Measurements from ENCODE around the gene TAF5. TPM values are rescaled to one million over a fixed set of nuclear protein-coding genes. Genes with fewer than 3 reads are reported as not detected.

Gene TAF5
- 3.2 TPM for polyA plus RNA-seq (2013)

DNA sequence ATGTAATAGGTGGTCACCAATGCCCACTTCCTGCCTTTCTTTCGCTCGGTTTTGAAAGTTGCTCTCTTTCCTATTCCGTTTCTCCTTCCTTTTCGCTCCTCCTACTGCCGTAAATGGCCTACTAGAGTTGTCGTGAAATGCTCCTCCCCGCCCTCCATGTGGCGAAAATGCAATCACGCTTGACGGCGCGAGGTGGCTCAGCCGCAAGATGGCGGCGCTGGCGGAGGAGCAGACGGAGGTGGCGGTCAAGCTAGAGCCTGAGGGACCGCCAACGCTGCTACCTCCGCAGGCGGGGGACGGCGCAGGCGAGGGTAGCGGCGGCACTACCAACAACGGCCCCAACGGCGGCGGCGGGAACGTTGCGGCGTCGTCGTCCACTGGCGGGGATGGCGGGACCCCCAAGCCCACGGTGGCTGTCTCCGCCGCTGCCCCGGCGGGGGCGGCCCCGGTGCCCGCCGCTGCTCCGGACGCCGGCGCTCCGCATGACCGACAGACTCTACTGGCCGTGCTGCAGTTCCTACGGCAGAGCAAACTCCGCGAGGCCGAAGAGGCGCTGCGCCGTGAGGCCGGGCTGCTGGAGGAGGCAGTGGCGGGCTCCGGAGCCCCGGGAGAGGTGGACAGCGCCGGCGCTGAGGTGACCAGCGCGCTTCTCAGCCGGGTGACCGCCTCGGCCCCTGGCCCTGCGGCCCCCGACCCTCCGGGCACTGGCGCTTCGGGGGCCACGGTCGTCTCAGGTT is at the start of gene TAF5:
Gene TAF5, plus strand, starts transcription at position 195 of the 737 bp plus-strand sequence. Its CDS starts 14 bp downstream, at position 209.
- ChIA-PET POLR2A (interaction anchor here (0.6 to 1.5 kb wide), 5 partner anchors 15 to 137 kb away, joined by 3 to 4 read pairs (median 3); partner anchors contain the start of genes ATP5MK, PCGF6 and PDCD11), CTCF (interaction anchor here (1.0 kb wide), 2 partner anchors 9 to 63 kb away, joined by 3 read pairs; no protein-coding TSS in a partner anchor)
- Histone ChIP-seq H3K4me1 (ENCODE audit: control extremely low read depth in 1 of 4, control insufficient read depth in 4 of 4, insufficient read depth in 4 of 4, low read length in 3 of 4) (peaks cover 2 to 19% (median 7%) of the 10 kb centered on the region in 4 experiments), H3K9me3 (ENCODE audit: control extremely low read depth in 1 of 5, control insufficient read depth in 4 of 5, insufficient read depth in 2 of 5, low read depth in 1 of 5, low read length in 4 of 5) (no peaks in the 10 kb centered on the region), H3K36me3 (ENCODE audit: control insufficient read depth in 4 of 4, insufficient read depth in 4 of 4, low read length in 3 of 4) (peaks cover 0 to 2% (median under 1%) of the 10 kb centered on the region in 4 experiments), H3K27ac (ENCODE audit: insufficient read depth in 1 of 2, low read depth in 1 of 2, low read length in 2 of 2, poor library complexity in 1 of 2, severe bottlenecking in 2 of 2) (peak within 1 kb of the TSS; percentile 40 to 73), H3K4me3 (ENCODE audit: control insufficient read depth in 1 of 7, extremely low read depth in 1 of 7, insufficient read depth in 4 of 7, low read depth in 2 of 7, low read length in 6 of 7) (peak within 1 kb of the TSS; percentile 55 to 98 (median 87)), H3K27me3 (replicated peaks in 2 of 5; ENCODE audit: control insufficient read depth in 4 of 5, insufficient read depth in 5 of 5, low read length in 4 of 5) (no peaks in the 10 kb centered on the region)
- 0% methylated on average over 71 of the region's 81 CpGs for WGBS (ENCODE audit: insufficient coverage)
- peak; percentile 96 to 97 (median 97) for DNase-seq

DNA sequence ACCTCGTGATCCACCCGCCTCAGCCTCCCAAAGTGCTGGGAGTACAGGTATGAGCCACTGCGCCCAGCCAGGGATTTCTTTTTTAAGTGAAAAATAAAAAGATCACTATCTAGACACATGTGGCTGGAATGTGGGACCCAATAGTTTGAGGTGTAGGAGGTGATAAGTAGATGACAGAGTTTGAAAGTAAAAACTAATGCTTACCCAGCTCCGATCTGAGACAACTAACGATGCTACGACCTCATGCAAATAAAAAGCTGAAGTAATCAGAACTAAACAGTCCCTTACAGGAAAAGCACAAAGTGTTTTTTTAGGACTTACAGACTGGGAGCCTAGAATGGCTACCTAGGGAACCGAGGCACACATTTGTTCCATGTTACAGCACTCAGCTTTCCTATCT is 39.9 kb upstream of the TAF5 start:
- no peak for DNase-seq
- no peaks in the 10 kb centered on the region for H3K27me3 ChIP-seq (replicated peaks in 2 of 5; ENCODE audit: control insufficient read depth in 4 of 5, insufficient read depth in 5 of 5, low read length in 4 of 5)
- ChIA-PET CTCF (no interaction called here), POLR2A (no interaction called here)
- no peaks in the 10 kb centered on the region for H3K4me1 ChIP-seq (ENCODE audit: control extremely low read depth in 1 of 4, control insufficient read depth in 4 of 4, insufficient read depth in 4 of 4, low read length in 3 of 4)
- no peak overlapping the region for H3K27ac ChIP-seq (ENCODE audit: insufficient read depth in 1 of 2, low read depth in 1 of 2, low read length in 2 of 2, poor library complexity in 1 of 2, severe bottlenecking in 2 of 2)
- H3K9me3 ChIP-seq (ENCODE audit: control extremely low read depth in 1 of 5, control insufficient read depth in 4 of 5, insufficient read depth in 2 of 5, low read depth in 1 of 5, low read length in 4 of 5): no peaks in the 10 kb centered on the region
- WGBS (ENCODE audit: insufficient coverage): 100% methylated on average over 3 of the region's 7 CpGs
- H3K36me3 ChIP-seq (ENCODE audit: control insufficient read depth in 4 of 4, insufficient read depth in 4 of 4, low read length in 3 of 4): peaks cover 0 to 47% (median 26%) of the 10 kb centered on the region in 4 experiments
- no peak overlapping the region for H3K4me3 ChIP-seq (ENCODE audit: control insufficient read depth in 1 of 7, extremely low read depth in 1 of 7, insufficient read depth in 4 of 7, low read depth in 2 of 7, low read length in 6 of 7)

DNA sequence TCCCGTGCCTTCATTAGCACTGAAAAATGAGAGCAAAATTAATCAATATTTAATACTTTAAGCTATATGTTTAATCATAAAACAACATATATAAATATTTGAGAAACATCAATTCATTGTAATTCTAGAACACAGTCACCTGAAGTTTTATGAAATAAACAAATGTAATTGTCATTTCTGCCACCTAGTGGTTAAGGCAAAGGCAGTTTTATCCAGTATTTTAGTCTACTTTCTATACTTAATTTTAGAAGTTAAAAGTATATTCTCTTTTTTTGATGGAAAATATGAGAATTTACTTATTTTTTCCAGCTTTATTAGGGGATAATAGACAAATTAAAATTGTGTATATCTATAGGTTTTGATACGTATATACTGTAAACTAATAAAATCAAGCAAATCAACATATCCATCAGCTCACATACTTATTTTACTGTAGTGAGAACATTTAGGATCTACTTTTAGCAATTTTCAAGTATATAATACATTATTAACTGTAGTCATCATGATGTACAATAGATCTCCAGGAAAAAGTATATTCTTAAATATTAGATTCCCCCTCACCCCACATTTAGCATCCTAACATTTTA is 33.7 kb upstream of the TAF5 start:
- H3K27me3 ChIP-seq (replicated peaks in 2 of 5; ENCODE audit: control insufficient read depth in 4 of 5, insufficient read depth in 5 of 5, low read length in 4 of 5): no peaks in the 10 kb centered on the region
- H3K27ac ChIP-seq (ENCODE audit: insufficient read depth in 1 of 2, low read depth in 1 of 2, low read length in 2 of 2, poor library complexity in 1 of 2, severe bottlenecking in 2 of 2): no peak overlapping the region
- peaks cover 6 to 35% (median 20%) of the 10 kb centered on the region in 4 experiments for H3K36me3 ChIP-seq (ENCODE audit: control insufficient read depth in 4 of 4, insufficient read depth in 4 of 4, low read length in 3 of 4)
- H3K4me1 ChIP-seq (ENCODE audit: control extremely low read depth in 1 of 4, control insufficient read depth in 4 of 4, insufficient read depth in 4 of 4, low read length in 3 of 4): no peaks in the 10 kb centered on the region
- WGBS (ENCODE audit: insufficient coverage): no CpG with 5 or more reads among the region's 2 CpGs
- peak; percentile 26 to 61 (median 48) for DNase-seq
- ChIA-PET CTCF (interaction anchor here (0.6 to 3.7 kb wide), 13 partner anchors 8 to 523 kb away, joined by 3 to 23 read pairs (median 4); partner anchors contain the start of genes CYP17A1 and PCGF6), POLR2A (interaction anchor here (0.6 kb wide), 1 partner anchor 144 kb away, joined by 5 read pairs; no protein-coding TSS in a partner anchor)
- no peaks in the 10 kb centered on the region for H3K9me3 ChIP-seq (ENCODE audit: control extremely low read depth in 1 of 5, control insufficient read depth in 4 of 5, insufficient read depth in 2 of 5, low read depth in 1 of 5, low read length in 4 of 5)
- no peak overlapping the region for H3K4me3 ChIP-seq (ENCODE audit: control insufficient read depth in 1 of 7, extremely low read depth in 1 of 7, insufficient read depth in 4 of 7, low read depth in 2 of 7, low read length in 6 of 7)

DNA sequence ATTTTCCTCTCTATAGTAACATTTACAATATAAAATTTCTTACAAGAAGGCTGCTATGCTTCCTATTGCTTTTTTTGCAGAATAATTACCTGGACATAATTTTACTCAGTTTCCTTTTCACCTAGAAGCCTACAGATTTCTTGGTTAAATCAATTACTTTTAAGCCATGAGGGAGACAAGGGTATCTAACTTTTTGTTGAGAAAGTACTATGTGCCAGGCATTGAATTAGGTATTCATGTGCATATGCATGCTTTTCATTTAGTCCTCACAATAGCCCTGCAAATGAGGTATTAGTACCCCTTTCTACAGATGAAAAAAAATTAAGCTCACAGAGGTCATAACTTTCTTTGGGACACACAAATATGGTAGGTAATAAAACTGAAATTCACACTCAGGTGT is 33.2 kb upstream of the TAF5 start:
- POLR2A ChIA-PET: interaction anchor here (0.6 kb wide), 1 partner anchor 145 kb away, joined by 5 read pairs; no protein-coding TSS in a partner anchor
- H3K36me3 ChIP-seq (ENCODE audit: control insufficient read depth in 4 of 4, insufficient read depth in 4 of 4, low read length in 3 of 4): peaks cover 6 to 40% (median 23%) of the 10 kb centered on the region in 4 experiments
- CTCF ChIA-PET: interaction anchor here (1.1 to 3.7 kb wide), 11 partner anchors 9 to 499 kb away, joined by 3 to 23 read pairs (median 4); partner anchors contain the start of genes CYP17A1 and PCGF6
- no peaks in the 10 kb centered on the region for H3K27me3 ChIP-seq (replicated peaks in 2 of 5; ENCODE audit: control insufficient read depth in 4 of 5, insufficient read depth in 5 of 5, low read length in 4 of 5)
- DNase-seq: no peak
- no peaks in the 10 kb centered on the region for H3K4me1 ChIP-seq (ENCODE audit: control extremely low read depth in 1 of 4, control insufficient read depth in 4 of 4, insufficient read depth in 4 of 4, low read length in 3 of 4)
- no peak overlapping the region for H3K27ac ChIP-seq (ENCODE audit: insufficient read depth in 1 of 2, low read depth in 1 of 2, low read length in 2 of 2, poor library complexity in 1 of 2, severe bottlenecking in 2 of 2)
- H3K9me3 ChIP-seq (ENCODE audit: control extremely low read depth in 1 of 5, control insufficient read depth in 4 of 5, insufficient read depth in 2 of 5, low read depth in 1 of 5, low read length in 4 of 5): no peaks in the 10 kb centered on the region
- no peak overlapping the region for H3K4me3 ChIP-seq (ENCODE audit: control insufficient read depth in 1 of 7, extremely low read depth in 1 of 7, insufficient read depth in 4 of 7, low read depth in 2 of 7, low read length in 6 of 7)

DNA sequence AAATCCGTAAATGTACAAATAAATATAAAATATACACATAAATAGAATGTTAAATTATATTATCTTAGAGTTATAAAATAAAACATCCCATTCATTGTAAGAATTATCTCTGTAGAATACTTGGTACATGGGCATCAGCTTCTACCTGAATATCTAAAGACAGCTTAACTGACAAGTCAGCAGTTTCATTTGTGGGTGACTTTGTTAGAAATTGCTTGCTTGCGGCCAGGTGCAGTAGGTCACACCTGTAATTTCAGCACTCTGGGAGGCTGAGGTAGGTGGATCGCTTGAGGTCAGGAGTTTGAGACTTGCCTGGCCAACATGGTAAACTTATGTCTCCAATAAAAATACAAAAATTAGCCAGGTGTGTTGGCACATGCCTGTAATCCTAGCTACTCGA is 31.4 kb upstream of the TAF5 start:
- Histone ChIP-seq H3K27ac (ENCODE audit: insufficient read depth in 1 of 2, low read depth in 1 of 2, low read length in 2 of 2, poor library complexity in 1 of 2, severe bottlenecking in 2 of 2) (no peak overlapping the region), H3K36me3 (ENCODE audit: control insufficient read depth in 4 of 4, insufficient read depth in 4 of 4, low read length in 3 of 4) (peaks cover 6 to 38% (median 20%) of the 10 kb centered on the region in 4 experiments), H3K4me1 (ENCODE audit: control extremely low read depth in 1 of 4, control insufficient read depth in 4 of 4, insufficient read depth in 4 of 4, low read length in 3 of 4) (no peaks in the 10 kb centered on the region), H3K27me3 (replicated peaks in 2 of 5; ENCODE audit: control insufficient read depth in 4 of 5, insufficient read depth in 5 of 5, low read length in 4 of 5) (no peaks in the 10 kb centered on the region), H3K4me3 (ENCODE audit: control insufficient read depth in 1 of 7, extremely low read depth in 1 of 7, insufficient read depth in 4 of 7, low read depth in 2 of 7, low read length in 6 of 7) (no peak overlapping the region), H3K9me3 (ENCODE audit: control extremely low read depth in 1 of 5, control insufficient read depth in 4 of 5, insufficient read depth in 2 of 5, low read depth in 1 of 5, low read length in 4 of 5) (no peaks in the 10 kb centered on the region)
- POLR2A ChIA-PET: no interaction called here
- DNase-seq: no peak
- WGBS (ENCODE audit: insufficient coverage): no CpG with 5 or more reads among the region's 4 CpGs
- CTCF ChIA-PET: interaction anchor here (1.1 to 3.7 kb wide), 3 partner anchors 15 to 500 kb away, joined by 3 to 23 read pairs (median 3); partner anchors contain the start of gene CYP17A1

DNA sequence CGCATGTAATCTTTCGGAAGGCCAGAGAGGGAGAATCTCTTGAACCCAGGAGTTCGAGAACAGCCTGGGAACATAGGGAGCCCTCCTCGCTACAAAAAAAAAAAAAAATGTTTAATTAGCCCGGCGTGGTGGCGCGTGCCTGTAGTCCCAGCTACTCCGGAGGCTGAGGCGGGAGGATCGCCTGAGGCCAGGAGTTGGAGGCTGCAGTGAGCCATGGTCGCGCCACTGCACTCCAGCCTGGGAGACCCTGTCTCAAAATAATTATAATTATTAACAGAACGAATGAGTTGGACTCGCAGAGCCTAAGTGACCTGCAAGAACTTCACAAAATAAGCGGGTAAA is 17.6 kb upstream of the TAF5 start:
- CTCF ChIA-PET: interaction anchor here (0.6 to 1.8 kb wide), 2 partner anchors 16 to 106 kb away, joined by 3 to 6 read pairs; no protein-coding TSS in a partner anchor
- 59% methylated on average over 10 of the region's 16 CpGs for WGBS (ENCODE audit: insufficient coverage)
- peak overlapping the region; percentile 54 to 66 for H3K27ac ChIP-seq (ENCODE audit: insufficient read depth in 1 of 2, low read depth in 1 of 2, low read length in 2 of 2, poor library complexity in 1 of 2, severe bottlenecking in 2 of 2)

More for the DNA sequence above, 17.6 kb upstream of the TAF5 start:
- Histone ChIP-seq H3K9me3 (ENCODE audit: control extremely low read depth in 1 of 5, control insufficient read depth in 4 of 5, insufficient read depth in 2 of 5, low read depth in 1 of 5, low read length in 4 of 5) (no peaks in the 10 kb centered on the region), H3K4me3 (ENCODE audit: control insufficient read depth in 1 of 7, extremely low read depth in 1 of 7, insufficient read depth in 4 of 7, low read depth in 2 of 7, low read length in 6 of 7) (peak overlapping the region; percentile 64 to 84 (median 77)), H3K36me3 (ENCODE audit: control insufficient read depth in 4 of 4, insufficient read depth in 4 of 4, low read length in 3 of 4) (peaks cover 2 to 21% (median 12%) of the 10 kb centered on the region in 4 experiments), H3K27me3 (replicated peaks in 2 of 5; ENCODE audit: control insufficient read depth in 4 of 5, insufficient read depth in 5 of 5, low read length in 4 of 5) (no peaks in the 10 kb centered on the region), H3K4me1 (ENCODE audit: control extremely low read depth in 1 of 4, control insufficient read depth in 4 of 4, insufficient read depth in 4 of 4, low read length in 3 of 4) (peaks cover 0 to 10% (median 6%) of the 10 kb centered on the region in 4 experiments)
- no peak for DNase-seq
- POLR2A ChIA-PET: interaction anchor here (1.3 kb wide), 1 partner anchor 18 kb away, joined by 4 read pairs; the partner anchor contains the start of gene TAF5

Data from common myeloid progenitor, CD34-positive (primary cell).